HG03175 (cell line): ENCODE measurements around the gene FSTL5.

Source experiments
- ATAC-seq: cut with Tn5 transposase; IDR thresholded peaks from one replicate; pipeline ENCODE4 v1.9.1; 2021; ENCODE audit warnings: mild to moderate bottlenecking, moderate library complexity; ENCODE audit not compliant: unreplicated experiment

Gene FSTL5

DNA sequence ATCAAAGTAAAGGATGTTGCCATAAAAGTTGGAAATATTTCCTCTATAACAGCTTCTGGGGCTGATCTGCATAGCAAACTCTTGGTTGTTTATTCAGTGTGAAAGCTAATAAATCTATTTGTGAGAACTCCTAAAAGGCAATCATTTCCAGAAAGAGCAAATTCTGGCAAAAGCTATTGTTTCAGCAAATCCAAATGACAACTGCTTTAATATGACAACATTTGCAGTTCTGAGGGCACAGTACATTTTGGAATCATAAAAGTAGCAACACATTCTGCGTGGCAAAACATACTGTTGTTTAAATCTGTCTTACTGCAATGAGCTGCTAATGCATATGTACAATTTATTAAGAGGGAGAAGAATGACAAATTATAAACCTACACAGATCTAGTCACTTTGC is 818.1 kb downstream of the FSTL5 start:
- no peak for ATAC-seq

DNA sequence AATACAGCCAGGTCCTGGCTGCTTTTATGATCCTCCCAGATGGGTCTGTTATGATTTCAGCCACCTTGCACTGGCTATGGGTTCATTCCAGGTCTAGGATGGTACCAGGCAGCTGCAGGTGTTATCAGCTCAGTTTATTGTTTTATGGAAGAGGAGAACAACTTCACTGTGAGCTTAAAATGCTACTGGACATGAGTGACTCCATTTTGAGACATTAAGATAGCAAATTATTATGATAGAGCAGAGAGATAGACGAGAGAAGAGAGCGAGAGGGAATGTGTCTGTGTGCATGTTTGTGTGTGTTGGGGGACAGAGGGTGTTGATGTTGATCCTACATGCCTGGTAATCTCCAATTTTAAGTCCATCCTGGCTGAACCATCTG is 820.2 kb downstream of the FSTL5 start:
- no peak for ATAC-seq

DNA sequence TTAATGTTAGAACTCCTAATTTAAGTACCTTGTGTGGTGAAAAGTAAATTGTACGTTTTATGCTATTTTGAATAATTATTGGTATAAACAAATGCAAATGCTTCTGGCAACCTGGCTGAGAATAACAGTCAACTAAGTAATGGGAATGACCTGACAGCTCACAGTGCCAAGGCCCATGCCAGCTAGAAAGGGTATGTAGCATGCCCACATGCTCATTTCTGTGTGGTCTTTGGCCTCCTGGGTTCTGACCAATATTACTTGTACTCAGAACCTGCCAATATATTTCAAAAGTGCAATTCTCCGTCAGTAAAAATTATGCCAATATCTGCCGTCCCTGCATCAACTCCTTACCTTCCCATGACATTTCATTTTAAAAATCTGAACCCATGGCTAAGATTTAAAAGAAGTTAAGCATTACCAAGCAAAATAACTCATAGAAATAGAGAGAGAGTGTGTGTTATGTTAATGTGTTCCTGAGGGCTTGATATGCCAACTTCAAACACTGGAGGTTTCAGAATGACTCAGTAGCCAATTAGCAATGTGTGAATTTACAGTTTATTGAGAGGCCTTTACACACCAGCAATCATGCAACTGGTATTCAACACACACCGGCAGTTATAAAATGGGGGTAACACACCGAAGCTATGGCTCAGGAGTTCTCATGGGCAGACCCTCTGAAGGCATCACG is 820.8 kb downstream of the FSTL5 start:
- no peak for ATAC-seq

- no peak for ATAC-seq
These were observed 827.2 kb downstream of the FSTL5 start for GRCh38 chr4:161336621-161337020.

DNA sequence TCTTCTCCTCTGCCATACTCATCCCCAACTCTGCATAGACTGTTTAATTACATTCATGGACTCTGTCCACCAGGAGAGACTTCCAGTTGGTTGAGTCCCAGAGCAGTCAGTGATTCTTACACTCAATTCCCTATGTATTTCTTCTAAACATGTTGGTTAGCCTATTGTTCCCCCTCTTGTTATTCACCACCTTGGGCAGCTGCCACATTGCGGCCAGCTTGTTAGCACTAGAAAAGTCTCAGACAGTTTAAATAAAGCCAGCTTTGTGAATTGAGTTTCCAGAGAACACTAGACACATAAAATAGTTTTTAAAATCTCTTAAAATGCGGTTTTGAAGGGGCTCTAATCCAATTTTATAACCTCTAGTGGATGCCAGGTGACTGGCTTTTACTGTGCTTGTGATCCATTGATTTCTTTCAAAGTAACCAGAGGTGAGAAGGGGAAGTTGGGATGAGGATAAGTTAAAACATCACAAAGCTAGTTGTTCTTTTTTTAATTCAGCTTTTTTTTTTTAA is 827.7 kb downstream of the FSTL5 start:
- no peak for ATAC-seq
